ENCODE measurements around the gene OR52D1.

- TF ChIP-seq GATA2 (IDR thresholded peaks at IDR 0.05; ENCODE audit: low read depth, low read length) = no peak
- TF ChIP-seq GATA3 (IDR thresholded peaks at IDR 0.05; ENCODE audit: low read depth, low read length) = no peak
Measured at GRCh38 chr11:5473921-5474320, 14.6 kb upstream of the OR52D1 start.

Measured in SH-SY5Y (cell line).